OCI-LY1 (cell line): Measurements from ENCODE around the gene TOM1.

ENCODE experiments used
- EZH2 ChIP-seq: fragments of 200-600 bp; sonication (generic), shearing (Covaris generic); IDR thresholded peaks from 2 replicates; pipeline ENCODE4 v1.8.0; 2017; ENCODE audit warnings: borderline replicate concordance, mixed run types, mild to moderate bottlenecking, antibody characterized with exemption, low read length, moderate library complexity, mixed read lengths
- TF ChIP-seq, protein P1 (sequence below): fragments of 200-600 bp; sonication (generic), shearing (Covaris generic); IDR thresholded peaks from 2 replicates; pipeline ENCODE4 v1.5.1; 2017; ENCODE audit warnings: mild to moderate bottlenecking, antibody characterized with exemption, low read length, moderate library complexity, mixed read lengths

- TF ChIP-seq EZH2: no peak
- TF ChIP-seq, protein P1, sequence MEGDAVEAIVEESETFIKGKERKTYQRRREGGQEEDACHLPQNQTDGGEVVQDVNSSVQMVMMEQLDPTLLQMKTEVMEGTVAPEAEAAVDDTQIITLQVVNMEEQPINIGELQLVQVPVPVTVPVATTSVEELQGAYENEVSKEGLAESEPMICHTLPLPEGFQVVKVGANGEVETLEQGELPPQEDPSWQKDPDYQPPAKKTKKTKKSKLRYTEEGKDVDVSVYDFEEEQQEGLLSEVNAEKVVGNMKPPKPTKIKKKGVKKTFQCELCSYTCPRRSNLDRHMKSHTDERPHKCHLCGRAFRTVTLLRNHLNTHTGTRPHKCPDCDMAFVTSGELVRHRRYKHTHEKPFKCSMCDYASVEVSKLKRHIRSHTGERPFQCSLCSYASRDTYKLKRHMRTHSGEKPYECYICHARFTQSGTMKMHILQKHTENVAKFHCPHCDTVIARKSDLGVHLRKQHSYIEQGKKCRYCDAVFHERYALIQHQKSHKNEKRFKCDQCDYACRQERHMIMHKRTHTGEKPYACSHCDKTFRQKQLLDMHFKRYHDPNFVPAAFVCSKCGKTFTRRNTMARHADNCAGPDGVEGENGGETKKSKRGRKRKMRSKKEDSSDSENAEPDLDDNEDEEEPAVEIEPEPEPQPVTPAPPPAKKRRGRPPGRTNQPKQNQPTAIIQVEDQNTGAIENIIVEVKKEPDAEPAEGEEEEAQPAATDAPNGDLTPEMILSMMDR: no peak
These were observed 87.1 kb downstream of the TOM1 start for GRCh38 chr22:35386670-35387288.
